ENCODE measurements around the gene EVC.

GRCh38 chr4:5825321-5826041 is 114.5 kb downstream of the EVC start:
- no peak for TF ChIP-seq CTCF (conservative IDR thresholded peaks at IDR 0.05; ENCODE audit: low read depth, low read length)
- TF ChIP-seq EZH2 (IDR thresholded peaks at IDR 0.05; ENCODE audit: borderline replicate concordance, low read depth, low read length, poor library complexity, severe bottlenecking), result no peak
